Measurements from ENCODE around the gene TREX2.
A peak's percentile ranks its signal among the peaks of the same experiment; 100 is the strongest.
"Not testable (repeated sequence)": the region's sequence is repeated elsewhere in the genome, so short reads cannot be mapped to it uniquely, and the experiment has no call there.

TREX2 gene

GRCh38 chrX:153405426-153405825, 40.4 kb downstream of the TREX2 start:
- DNase-seq = no peak

- DNase-seq = not testable (repeated sequence)
Measured at GRCh38 chrX:153404333-153404732, 41.5 kb downstream of the TREX2 start.

- no peak for DNase-seq
Measured at GRCh38 chrX:153401133-153401764, 44.6 kb downstream of the TREX2 start, which contains the start of gene PNMA6E. Gene PNMA6E (minus strand): TSS chrX:153401350. CDS start chrX:153398849, 2,501 bp downstream.

GRCh38 chrX:153400146-153401132, 45.4 kb downstream of the TREX2 start:
- DNase-seq = peak; percentile 78

GRCh38 chrX:153398275-153398960, 47.4 kb downstream of the TREX2 start:
- no peak for DNase-seq

- DNase-seq = no peak
Measured at GRCh38 chrX:153397256-153397960, 48.4 kb downstream of the TREX2 start.

- no peak for DNase-seq
Measured at GRCh38 chrX:153396320-153397195, 49.3 kb downstream of the TREX2 start.

- DNase-seq = no peak
Measured at GRCh38 chrX:153395613-153396319, 50.1 kb downstream of the TREX2 start.

- DNase-seq = no peak
Measured at GRCh38 chrX:153394612-153395011, 51.2 kb downstream of the TREX2 start.

Data from OCI-M1 (cell line).